Transverse colon (tissue), 4 donors: ENCODE measurements around the gene WBP11. TPM values are rescaled to one million over a fixed set of nuclear protein-coding genes. Genes with fewer than 3 reads are reported as not detected.

ENCODE experiments used
- DNase-seq: peaks from one replicate; pipeline ENCODE4 v3.0.0-alpha.2; 2019
- H3K27ac ChIP-seq, 4 donors: fragments of 200-600 bp; sonication (generic); 2 replicates each; pipeline ENCODE4 v1.5.1; 2016 to 2018; ENCODE audit warnings: inconsistent platforms in 4 of 4
- H3K27me3 ChIP-seq: fragments of 200-600 bp; sonication (generic); 2 replicates; pipeline ENCODE4 v1.5.1; 2017; ENCODE audit warnings: inconsistent platforms
- H3K36me3 ChIP-seq, 4 donors: fragments of 200-600 bp; sonication (generic); 2 replicates each; pipeline ENCODE4 v1.5.1; 2017 to 2019; ENCODE audit warnings: inconsistent platforms in 4 of 4
- H3K4me1 ChIP-seq, 4 donors: fragments of 200-600 bp; sonication (generic); 2 replicates each; pipeline ENCODE4 v1.5.1; 2017 to 2020; ENCODE audit warnings: inconsistent platforms in 4 of 4
- H3K4me3 ChIP-seq, 4 donors: fragments of 200-600 bp; sonication (generic); 1 replicate in 1 of 4; 2 replicates in 3 of 4; pipeline versions ENCODE4 v1.5.1 to v1.6.1; 2017 to 2019; ENCODE audit warnings: inconsistent platforms in 4 of 4
- H3K9me3 ChIP-seq, 2 donors: fragments of 200-600 bp; sonication (generic); 2 replicates each; pipeline ENCODE4 v1.5.1; 2017 to 2019; ENCODE audit warnings: inconsistent platforms in 2 of 2
- EP300 ChIP-seq: sonication (generic); formaldehyde crosslinking; IDR thresholded peaks from one replicate; pipeline ENCODE4 v1.6.1; 2017; ENCODE audit warnings: antibody characterized with exemption, low read depth
- POLR2A ChIP-seq: fragments of 450-650 bp; IDR thresholded peaks from one replicate; pipeline ENCODE4 v1.6.1; 2016; ENCODE audit warnings: antibody characterized with exemption, mild to moderate bottlenecking, moderate library complexity
- POLR2AphosphoS5 ChIP-seq, 3 donors: sonication (generic); formaldehyde crosslinking; IDR thresholded peaks; one replicate each; pipeline ENCODE4 v1.6.1; 2016; ENCODE audit warnings: antibody characterized with exemption in 3 of 3
- WGBS, 2 donors: methylation state at CpG; one replicate each; pipeline ENCODE4 v1.1.5; 2018; ENCODE audit warnings: low coverage in 1 of 2; 5-methylcytosine and 5-hydroxymethylcytosine counted together
- in situ Hi-C, 4 donors: fragments of 200-750 bp; cut with MboI; loops; one replicate each; pipeline versions ENCODE4 v1.15.0 to v1.15.1; 2017; ENCODE audit warnings: low sequenced_read_pairs in 3 of 4, low pct_ligation_motif_present in 1 of 4, low pct_unique_long_range_greater_than_20kb in 1 of 4
- intact Hi-C: fragments of 100-400 bp; cut with DNase I; formaldehyde crosslinking; loops from one replicate; pipeline ENCODE4 v1.15.1; 2023; ENCODE audit warnings: low total_unique reads
- total RNA-seq, 4 donors: library from RNA; depleted of rRNA; stranded (reverse); fragments of >200 nt; gene quantifications; one replicate each; pipeline ENCODE4 v1.1.0, GENCODE V29; 2016
- TF ChIP-seq, protein P1 (sequence below), 5 experiments: fragments of 200-600 bp in 3 of 5; fragments of 450-650 bp in 2 of 5; sonication (generic) in 3 of 5; IDR thresholded peaks; 1 replicate in 2 of 5; 2 replicates in 3 of 5; pipeline ENCODE4 v1.5.1; 2016 to 2017; ENCODE audit warnings: antibody characterized with exemption in 5 of 5, inconsistent platforms in 3 of 5, mild to moderate bottlenecking in 2 of 5, moderate library complexity in 1 of 5

WBP11 gene
- total RNA-seq, 4 donors from 2014 or later: 7.4 to 19.4 (median 11.6) TPM

DNA sequence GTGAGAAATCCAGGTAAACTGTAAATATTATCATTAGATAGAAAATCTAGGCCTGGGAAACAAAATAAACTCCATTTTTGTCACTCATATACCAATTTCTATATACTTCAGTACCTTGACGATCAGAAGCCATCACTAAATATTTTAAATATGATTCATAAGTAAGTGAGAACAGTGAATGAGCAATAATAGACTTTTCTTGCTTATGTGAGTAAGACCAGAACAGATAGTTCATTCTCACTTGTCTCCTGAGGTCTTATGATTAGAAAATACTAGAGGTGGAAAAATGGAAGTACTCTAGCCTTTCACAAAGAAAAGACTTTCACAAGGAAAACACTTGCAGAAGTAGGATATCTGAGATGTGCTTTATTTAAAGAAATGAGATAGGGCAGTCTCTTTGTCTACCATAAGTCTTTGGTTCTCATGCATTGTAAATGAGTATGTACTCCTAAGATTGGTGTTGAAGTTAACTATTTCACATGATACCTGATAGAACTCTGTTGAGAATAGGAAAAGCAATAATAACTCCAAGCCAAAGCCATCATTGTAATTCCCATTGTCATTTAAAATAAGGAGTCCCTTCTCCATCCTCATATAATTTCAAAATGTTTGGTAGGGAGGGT is 20.8 kb upstream of the WBP11 start:
- TF ChIP-seq POLR2AphosphoS5 (IDR thresholded peaks at IDR 0.05) (no peak), EP300 (no peak), POLR2A (no peak)
- intact Hi-C loops: no loop called here
- in situ Hi-C loops: no loop called here

DNA sequence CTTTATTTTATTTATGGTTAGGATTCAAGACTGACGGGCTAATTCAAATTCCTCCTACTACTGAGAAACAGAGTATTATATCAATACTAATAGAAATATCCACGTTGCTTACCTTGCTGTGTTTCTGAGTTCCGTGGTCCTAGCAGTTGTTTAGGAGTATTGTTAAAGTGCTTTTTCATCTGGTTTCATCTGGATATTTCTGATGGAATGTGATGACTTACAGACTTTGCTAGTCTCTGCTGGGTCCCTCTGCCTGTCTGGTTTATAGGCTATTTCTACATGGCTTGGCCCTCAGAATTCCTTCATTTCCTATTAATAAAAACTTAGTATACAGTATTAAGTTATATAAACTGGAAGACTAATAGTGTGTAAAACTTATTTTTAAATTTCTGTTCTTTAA is 10.7 kb upstream of the WBP11 start, which contains the start of gene SMCO3:
TSS of gene SMCO3 (minus strand) at position 169 of the 400 bp plus-strand sequence. CDS start 7,502 bp downstream, outside the sequence.
- H3K27ac ChIP-seq: no peak within 1 kb of the TSS
- no peaks in the 10 kb centered on the region for H3K36me3 ChIP-seq
- no peaks in the 10 kb centered on the region for H3K27me3 ChIP-seq
- no peak within 1 kb of the TSS for H3K4me3 ChIP-seq
- no peaks in the 10 kb centered on the region for H3K9me3 ChIP-seq
- in situ Hi-C loops (no loop called here), intact Hi-C loops (no loop called here)
- 71 to 79% methylated on average over 3 of the region's 3 CpGs for WGBS, 2 donors
- TF ChIP-seq, protein P1, sequence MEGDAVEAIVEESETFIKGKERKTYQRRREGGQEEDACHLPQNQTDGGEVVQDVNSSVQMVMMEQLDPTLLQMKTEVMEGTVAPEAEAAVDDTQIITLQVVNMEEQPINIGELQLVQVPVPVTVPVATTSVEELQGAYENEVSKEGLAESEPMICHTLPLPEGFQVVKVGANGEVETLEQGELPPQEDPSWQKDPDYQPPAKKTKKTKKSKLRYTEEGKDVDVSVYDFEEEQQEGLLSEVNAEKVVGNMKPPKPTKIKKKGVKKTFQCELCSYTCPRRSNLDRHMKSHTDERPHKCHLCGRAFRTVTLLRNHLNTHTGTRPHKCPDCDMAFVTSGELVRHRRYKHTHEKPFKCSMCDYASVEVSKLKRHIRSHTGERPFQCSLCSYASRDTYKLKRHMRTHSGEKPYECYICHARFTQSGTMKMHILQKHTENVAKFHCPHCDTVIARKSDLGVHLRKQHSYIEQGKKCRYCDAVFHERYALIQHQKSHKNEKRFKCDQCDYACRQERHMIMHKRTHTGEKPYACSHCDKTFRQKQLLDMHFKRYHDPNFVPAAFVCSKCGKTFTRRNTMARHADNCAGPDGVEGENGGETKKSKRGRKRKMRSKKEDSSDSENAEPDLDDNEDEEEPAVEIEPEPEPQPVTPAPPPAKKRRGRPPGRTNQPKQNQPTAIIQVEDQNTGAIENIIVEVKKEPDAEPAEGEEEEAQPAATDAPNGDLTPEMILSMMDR (IDR thresholded peaks at IDR 0.05): no peak
- no peak for TF ChIP-seq EP300
- H3K4me1 ChIP-seq: no peaks in the 10 kb centered on the region
- DNase-seq: no peak

More for the DNA sequence above, 20.8 kb upstream of the WBP11 start:
- no peaks in the 10 kb centered on the region for H3K27me3 ChIP-seq
- no peak for DNase-seq
- H3K4me3 ChIP-seq: no peak overlapping the region
- H3K36me3 ChIP-seq: no peaks in the 10 kb centered on the region
- H3K9me3 ChIP-seq: no peaks in the 10 kb centered on the region
- H3K4me1 ChIP-seq: no peaks in the 10 kb centered on the region
- no peak overlapping the region for H3K27ac ChIP-seq
- 78 to 80% methylated on average over 1 of the region's 1 CpG for WGBS, 2 donors

DNA sequence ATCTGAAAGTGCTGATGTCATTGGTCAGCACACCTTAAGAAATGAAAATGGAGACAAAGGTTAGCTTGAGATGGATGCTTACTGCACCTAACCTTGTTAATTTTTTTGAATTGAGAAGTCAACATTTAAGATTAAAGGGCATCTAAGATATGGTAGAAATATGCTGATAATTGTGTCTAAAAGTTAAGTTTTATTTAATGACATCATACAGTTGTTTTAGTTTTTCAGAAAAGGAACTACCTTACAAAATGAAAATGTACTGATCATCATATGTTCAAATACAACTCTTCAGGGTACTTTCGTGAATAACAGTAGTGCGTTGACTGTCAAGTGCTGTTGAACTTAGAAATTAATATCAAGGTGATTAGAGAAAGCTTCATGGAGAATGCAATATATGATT is 8.2 kb upstream of the WBP11 start:
- 94 to 97% methylated on average over 2 of the region's 2 CpGs for WGBS, 2 donors

DNA sequence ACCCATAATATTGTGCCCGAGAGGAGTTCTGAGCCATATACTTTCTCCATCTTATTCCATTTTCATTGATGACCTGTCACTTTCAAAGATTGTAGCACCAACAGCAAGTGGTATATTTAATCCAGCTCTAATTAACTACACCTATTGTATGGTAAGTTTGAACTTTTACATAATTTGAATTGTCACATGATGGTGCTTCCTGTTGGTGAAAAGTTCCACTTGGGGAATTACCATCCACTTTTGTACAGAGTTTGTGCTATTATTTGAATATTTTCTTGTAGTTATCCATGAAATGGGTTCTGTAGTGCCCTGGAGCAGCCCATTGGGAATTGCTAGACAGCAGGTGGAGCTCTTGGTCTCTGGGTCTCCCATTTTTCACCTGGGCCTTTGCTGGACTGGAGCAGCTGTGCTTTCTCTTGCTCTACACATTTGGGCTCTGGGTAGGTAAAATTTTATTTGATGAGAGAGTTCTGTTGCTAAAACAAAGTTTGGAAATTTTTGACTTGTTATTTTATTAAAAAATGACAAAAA is 7.7 kb upstream of the WBP11 start:
- peak; percentile 8 for DNase-seq
- Histone ChIP-seq H3K4me1 (no peaks in the 10 kb centered on the region), H3K9me3 (no peaks in the 10 kb centered on the region), H3K4me3 (no peak overlapping the region), H3K27ac (no peak overlapping the region), H3K27me3 (no peaks in the 10 kb centered on the region), H3K36me3 (no peaks in the 10 kb centered on the region)
- intact Hi-C loops (no loop called here), in situ Hi-C loops (no loop called here)
- 100% methylated on average over 1 of the region's 1 CpG for WGBS, 2 donors
- TF ChIP-seq, protein P1 (IDR thresholded peaks at IDR 0.05): peak in 3 of 5 experiments; percentile 7 to 32 (median 25)
- no peak for TF ChIP-seq EP300

More for the DNA sequence above, 8.2 kb upstream of the WBP11 start:
- Histone ChIP-seq H3K27me3 (no peaks in the 10 kb centered on the region), H3K27ac (no peak overlapping the region), H3K9me3 (no peaks in the 10 kb centered on the region), H3K4me3 (no peak overlapping the region), H3K4me1 (no peaks in the 10 kb centered on the region), H3K36me3 (no peaks in the 10 kb centered on the region)
- intact Hi-C loops (no loop called here), in situ Hi-C loops (no loop called here)
- TF ChIP-seq POLR2A (no peak), EP300 (no peak), POLR2AphosphoS5 (IDR thresholded peaks at IDR 0.05) (no peak)
- TF ChIP-seq, protein P1 (IDR thresholded peaks at IDR 0.05): no peak
- DNase-seq: no peak
